HEK293 (cell line): Measurements from ENCODE around the gene INPP5A.

ENCODE experiments used
- CTCF ChIP-seq: fragments of 450-650 bp; formaldehyde crosslinking; IDR thresholded peaks from 2 replicates; pipeline ENCODE4 v1.5.1; 2016; ENCODE audit warnings: missing biosample characterization, missing genetic modification characterization
- REST ChIP-seq: fragments of 450-650 bp; formaldehyde crosslinking; IDR thresholded peaks from 2 replicates; pipeline ENCODE4 v1.5.1; 2016; ENCODE audit warnings: missing biosample characterization, missing genetic modification characterization
- ZNF311 ChIP-seq: fragments of 450-650 bp; formaldehyde crosslinking; IDR thresholded peaks from 2 replicates; pipeline ENCODE4 v1.5.1; 2017; ENCODE audit warnings: missing biosample characterization, missing genetic modification characterization, borderline replicate concordance
- ZNF473 ChIP-seq: fragments of 450-650 bp; formaldehyde crosslinking; IDR thresholded peaks from 2 replicates; pipeline ENCODE4 v1.5.1; 2017; ENCODE audit warnings: missing biosample characterization, missing genetic modification characterization
- ZNF707 ChIP-seq: fragments of 450-650 bp; formaldehyde crosslinking; IDR thresholded peaks from 2 replicates; pipeline ENCODE4 v1.5.1; 2016; ENCODE audit warnings: missing biosample characterization, missing genetic modification characterization
- ZSCAN16 ChIP-seq: fragments of 450-650 bp; formaldehyde crosslinking; IDR thresholded peaks from 2 replicates; pipeline ENCODE4 v1.5.1; 2016; ENCODE audit warnings: missing biosample characterization, missing genetic modification characterization
- ZSCAN18 ChIP-seq: fragments of 450-650 bp; formaldehyde crosslinking; IDR thresholded peaks from 2 replicates; pipeline ENCODE4 v1.5.1; 2016; ENCODE audit warnings: missing biosample characterization, missing genetic modification characterization

GRCh38 chr10:132606031-132606491, 68.5 kb downstream of the INPP5A start:
- TF ChIP-seq ZNF473 (tag by site-specific recombination) (no peak), REST (no peak), ZNF311 (tag by site-specific recombination) (no peak), CTCF (tag by site-specific recombination) (no peak), ZSCAN16 (tag by site-specific recombination) (no peak), ZSCAN18 (no peak), ZNF707 (no peak)
